KMS-11 (cell line): ENCODE data around the gene NDUFV2.

Experiments used
- H2AFZ ChIP-seq: fragments of 200-600 bp; sonication (generic); 2 replicates; pipeline ENCODE4 v1.6.1; 2016; ENCODE audit warnings: antibody characterized with exemption, mixed run types, low read depth
- H3K27ac ChIP-seq: fragments of 200-600 bp; sonication (generic); 2 replicates; pipeline ENCODE4 v1.6.1; 2016; ENCODE audit warnings: mild to moderate bottlenecking, mixed run types
- H3K27me3 ChIP-seq: fragments of 200-600 bp; sonication (generic); 2 replicates; pipeline ENCODE4 v1.6.1; 2017; ENCODE audit warnings: mild to moderate bottlenecking, low read depth, mixed run types, moderate library complexity; ENCODE audit not compliant: insufficient read depth
- H3K36me3 ChIP-seq: fragments of 200-600 bp; sonication (generic); 2 replicates; pipeline ENCODE4 v1.6.1; 2017; ENCODE audit warnings: mild to moderate bottlenecking, mixed run types; ENCODE audit not compliant: insufficient read depth
- H3K4me1 ChIP-seq: fragments of 200-600 bp; sonication (generic); 2 replicates; pipeline ENCODE4 v1.6.1; 2016; ENCODE audit warnings: mild to moderate bottlenecking, low read depth, mixed run types; ENCODE audit not compliant: poor library complexity, severe bottlenecking
- H3K4me2 ChIP-seq: fragments of 200-600 bp; sonication (generic); 2 replicates; pipeline ENCODE4 v1.7.0; 2016; ENCODE audit warnings: mild to moderate bottlenecking, mixed run types
- H3K4me3 ChIP-seq: fragments of 200-600 bp; sonication (generic); IDR thresholded peaks from 2 replicates; pipeline ENCODE4 v1.6.1; 2017; ENCODE audit warnings: low read depth, low read length, mixed read lengths; ENCODE audit not compliant: insufficient read depth
- H3K79me2 ChIP-seq: fragments of 200-600 bp; sonication (generic); 2 replicates; pipeline ENCODE4 v1.6.1; 2016; ENCODE audit warnings: low read depth, mixed run types; ENCODE audit not compliant: insufficient read depth
- H3K9ac ChIP-seq: fragments of 200-600 bp; sonication (generic); 2 replicates; pipeline ENCODE4 v1.6.1; 2016; ENCODE audit warnings: mild to moderate bottlenecking, mixed run types
- H4K20me1 ChIP-seq: fragments of 200-600 bp; sonication (generic); 2 replicates; pipeline ENCODE4 v1.6.1; 2016; ENCODE audit warnings: mild to moderate bottlenecking, mixed run types; ENCODE audit not compliant: insufficient read depth
- CTCF ChIP-seq: fragments of 200-600 bp; sonication (generic); conservative IDR thresholded peaks from 2 replicates; pipeline ENCODE4 v1.6.1; 2017; ENCODE audit warnings: low read depth, mild to moderate bottlenecking, antibody characterized with exemption, low read length, moderate library complexity, mixed read lengths

NDUFV2 gene

GRCh38 chr18:9097349-9097748, 5.2 kb upstream of the NDUFV2 start:
- no peaks in the 10 kb centered on the region for H4K20me1 ChIP-seq
- H3K36me3 ChIP-seq, result no peaks in the 10 kb centered on the region
- H3K79me2 ChIP-seq, result peaks cover 10% of the 10 kb centered on the region; the same call in 1 of the 2 replicates
- no peak overlapping the region for H3K9ac ChIP-seq
- peaks cover 11% of the 10 kb centered on the region for H3K4me1 ChIP-seq
- TF ChIP-seq CTCF, result no peak
- H3K27me3 ChIP-seq, result no peaks in the 10 kb centered on the region
- no peak overlapping the region for H3K27ac ChIP-seq
- no peak overlapping the region for H3K4me3 ChIP-seq
- H3K4me2 ChIP-seq, result no peak overlapping the region
- H2AFZ ChIP-seq, result no peak overlapping the region

DNA sequence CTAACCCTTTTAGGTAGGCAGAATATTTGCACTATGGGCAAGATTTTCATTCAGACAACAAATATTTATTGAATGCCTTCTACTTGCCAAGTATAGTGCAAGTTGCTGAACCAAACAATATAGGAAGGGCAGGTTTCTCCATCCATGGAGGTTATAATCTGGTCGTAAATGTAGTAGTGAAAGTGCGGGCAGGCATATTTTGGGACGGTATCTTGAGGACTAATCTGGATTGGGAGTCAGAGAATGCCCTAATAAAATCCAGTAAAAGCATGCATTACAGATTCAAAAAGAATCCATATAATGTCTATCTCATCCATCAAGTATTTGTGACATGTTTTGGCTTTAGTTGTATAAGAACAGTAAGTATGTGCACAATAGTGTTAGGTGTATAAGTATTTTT, 1.7 kb upstream of the NDUFV2 start:
- Histone ChIP-seq H3K27ac (no peak overlapping the region), H3K36me3 (no peaks in the 10 kb centered on the region)

GRCh38 chr18:9101730-9102507, 580 bp upstream of the NDUFV2 start:
- peak overlapping the region; percentile 85 for H3K4me2 ChIP-seq
- H3K4me1 ChIP-seq, result peaks cover 26% of the 10 kb centered on the region
- peaks cover 54% of the 10 kb centered on the region for H3K79me2 ChIP-seq
- TF ChIP-seq CTCF, result no peak
- peak overlapping the region; percentile 90 for H3K27ac ChIP-seq
- no peak overlapping the region for H3K4me3 ChIP-seq
- H2AFZ ChIP-seq, result peak overlapping the region; percentile 62
- H3K9ac ChIP-seq, result peak overlapping the region; percentile 82
- H3K27me3 ChIP-seq, result no peaks in the 10 kb centered on the region
- no peaks in the 10 kb centered on the region for H3K36me3 ChIP-seq
- peaks cover 6% of the 10 kb centered on the region for H4K20me1 ChIP-seq

More for the DNA sequence above, 1.7 kb upstream of the NDUFV2 start:
- Histone ChIP-seq H4K20me1 (peaks cover 2% of the 10 kb centered on the region; the same call in 1 of the 2 replicates), H3K27me3 (no peaks in the 10 kb centered on the region), H2AFZ (no peak overlapping the region), H3K9ac (no peak overlapping the region), H3K4me2 (no peak overlapping the region), H3K79me2 (peaks cover 43% of the 10 kb centered on the region), H3K4me3 (no peak overlapping the region), H3K4me1 (peaks cover 15% of the 10 kb centered on the region)
- no peak for TF ChIP-seq CTCF

DNA sequence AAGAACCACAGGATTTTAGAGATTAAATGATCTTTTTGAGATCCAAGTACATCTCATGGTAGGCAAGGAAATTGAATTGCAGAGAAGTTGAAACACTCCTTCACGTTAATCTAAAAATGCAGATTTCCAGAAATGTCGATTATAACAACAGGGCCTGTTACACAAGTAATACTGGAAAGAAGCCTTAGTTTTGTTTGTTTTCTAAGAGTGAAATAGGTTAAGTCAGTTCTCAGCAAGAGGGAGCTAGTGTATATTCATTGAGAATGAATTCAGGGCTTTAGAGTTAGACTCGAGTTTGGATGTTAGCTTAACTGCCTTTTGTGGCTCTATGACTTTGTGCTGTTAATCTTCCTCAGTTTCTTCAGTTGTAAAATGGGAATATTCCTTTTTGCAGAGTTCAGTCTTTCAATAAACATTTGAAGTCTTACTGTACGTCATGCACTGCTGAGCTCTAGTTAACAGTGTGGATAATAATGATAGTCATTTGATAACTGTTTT, 926 bp downstream of the NDUFV2 start:
- peak overlapping the region; percentile 90 for H3K27ac ChIP-seq
- 0 out of 2 replicates have a peak, but pooled peaks have one; percentile 20 for TF ChIP-seq CTCF
- peaks cover 69% of the 10 kb centered on the region for H3K79me2 ChIP-seq
- H3K27me3 ChIP-seq, result no peaks in the 10 kb centered on the region
- H4K20me1 ChIP-seq, result peaks cover 14% of the 10 kb centered on the region
- peaks cover 41% of the 10 kb centered on the region for H3K4me1 ChIP-seq
- no peak overlapping the region for H2AFZ ChIP-seq
- H3K36me3 ChIP-seq, result no peaks in the 10 kb centered on the region
- peak overlapping the region; percentile 82 for H3K9ac ChIP-seq
- no peak overlapping the region for H3K4me3 ChIP-seq
- H3K4me2 ChIP-seq, result peak overlapping the region; percentile 99
